ENCODE results near the gene BEND6. TPM values are rescaled to one million over a fixed set of nuclear protein-coding genes. Genes with fewer than 3 reads are reported as not detected.
"Not testable (repeated sequence)": the region's sequence is repeated elsewhere in the genome, so short reads cannot be mapped to it uniquely, and the experiment has no call there.

The BEND6 gene
- total RNA-seq, 2 donors from 2014 or later: 0.32 to 0.61 TPM

DNA sequence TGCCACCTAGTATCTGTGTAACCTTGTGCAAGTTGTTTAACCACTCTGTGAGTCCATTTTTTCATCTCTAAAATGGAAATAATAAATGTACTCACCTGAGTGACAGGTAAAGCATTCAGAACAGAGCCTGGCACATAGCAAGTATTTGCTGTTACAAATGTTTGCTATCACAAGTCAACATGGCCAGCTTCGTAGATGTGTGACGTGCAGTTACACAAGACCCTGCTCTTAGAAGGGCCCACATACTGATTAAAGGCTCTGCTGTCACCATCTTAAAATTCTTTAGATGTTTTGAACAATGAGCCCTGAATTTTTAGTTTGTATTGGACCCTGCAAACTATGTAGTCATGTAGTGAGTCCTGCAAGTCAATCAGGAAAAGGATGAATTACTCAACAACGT, 51.2 kb downstream of the BEND6 start:
- no peak for DNase-seq
- no peaks in the 10 kb centered on the region for H3K27me3 ChIP-seq
- TF ChIP-seq, protein P1, sequence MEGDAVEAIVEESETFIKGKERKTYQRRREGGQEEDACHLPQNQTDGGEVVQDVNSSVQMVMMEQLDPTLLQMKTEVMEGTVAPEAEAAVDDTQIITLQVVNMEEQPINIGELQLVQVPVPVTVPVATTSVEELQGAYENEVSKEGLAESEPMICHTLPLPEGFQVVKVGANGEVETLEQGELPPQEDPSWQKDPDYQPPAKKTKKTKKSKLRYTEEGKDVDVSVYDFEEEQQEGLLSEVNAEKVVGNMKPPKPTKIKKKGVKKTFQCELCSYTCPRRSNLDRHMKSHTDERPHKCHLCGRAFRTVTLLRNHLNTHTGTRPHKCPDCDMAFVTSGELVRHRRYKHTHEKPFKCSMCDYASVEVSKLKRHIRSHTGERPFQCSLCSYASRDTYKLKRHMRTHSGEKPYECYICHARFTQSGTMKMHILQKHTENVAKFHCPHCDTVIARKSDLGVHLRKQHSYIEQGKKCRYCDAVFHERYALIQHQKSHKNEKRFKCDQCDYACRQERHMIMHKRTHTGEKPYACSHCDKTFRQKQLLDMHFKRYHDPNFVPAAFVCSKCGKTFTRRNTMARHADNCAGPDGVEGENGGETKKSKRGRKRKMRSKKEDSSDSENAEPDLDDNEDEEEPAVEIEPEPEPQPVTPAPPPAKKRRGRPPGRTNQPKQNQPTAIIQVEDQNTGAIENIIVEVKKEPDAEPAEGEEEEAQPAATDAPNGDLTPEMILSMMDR (IDR thresholded peaks at IDR 0.05): no peak
- no peak overlapping the region for H3K9ac ChIP-seq (ENCODE audit: low read depth in 2 of 2, low read length in 2 of 2)
- intact Hi-C loops (cut with DNase I): no loop called here
- no peak overlapping the region for H3K4me3 ChIP-seq
- no peak overlapping the region for H3K27ac ChIP-seq
- no peaks in the 10 kb centered on the region for H3K36me3 ChIP-seq
- no peaks in the 10 kb centered on the region for H3K4me1 ChIP-seq
- no peaks in the 10 kb centered on the region for H3K9me3 ChIP-seq

DNA sequence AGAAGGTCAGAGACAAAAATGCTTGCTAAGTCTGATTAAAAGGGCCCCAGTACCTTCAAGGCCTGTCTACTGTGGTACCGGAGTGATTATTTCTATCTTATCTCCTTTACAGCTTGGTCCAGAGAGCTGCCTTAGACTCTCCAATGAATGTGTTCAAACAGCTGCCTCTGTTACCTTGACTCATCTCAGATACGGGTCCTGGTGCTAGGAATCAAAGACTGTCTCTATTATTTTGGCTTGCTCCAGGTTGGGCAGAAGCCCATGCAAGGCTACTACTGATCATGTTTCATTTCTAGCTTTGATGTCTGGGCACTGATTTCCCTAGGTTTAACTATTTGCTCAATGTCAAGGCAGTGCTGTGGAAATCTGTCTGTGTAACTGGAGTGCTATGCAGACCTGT, 53.2 kb downstream of the BEND6 start:
- H3K9ac ChIP-seq (ENCODE audit: low read depth in 2 of 2, low read length in 2 of 2); H3K9me3 ChIP-seq; H3K36me3 ChIP-seq; H3K27ac ChIP-seq; H3K4me3 ChIP-seq; intact Hi-C loops (cut with DNase I); H3K27me3 ChIP-seq; DNase-seq; H3K4me1 ChIP-seq: not testable (repeated sequence)

DNA sequence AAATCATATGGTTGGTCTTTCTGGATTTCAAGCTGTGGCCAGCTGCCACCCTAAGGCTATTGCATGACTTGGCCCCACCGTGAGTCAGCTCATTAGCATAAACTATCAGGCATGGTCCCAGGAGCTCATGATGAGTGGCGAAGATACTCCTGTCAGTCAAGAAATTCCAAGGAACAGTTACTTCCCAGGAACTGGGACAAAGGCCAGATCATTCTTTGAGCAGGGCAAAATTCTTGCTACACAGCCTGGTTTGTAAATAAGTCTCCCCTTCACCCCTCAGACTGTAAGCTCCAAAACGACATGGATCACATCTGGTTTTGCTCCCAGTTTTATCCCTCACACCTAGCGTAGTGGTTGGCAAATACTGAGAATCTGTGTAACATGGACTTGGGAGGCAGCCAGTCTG, 58.6 kb downstream of the BEND6 start:
- TF ChIP-seq, protein P1 (IDR thresholded peaks at IDR 0.05): no peak
- H3K27ac ChIP-seq: no peak overlapping the region
- no peaks in the 10 kb centered on the region for H3K4me1 ChIP-seq
- no peaks in the 10 kb centered on the region for H3K36me3 ChIP-seq
- H3K27me3 ChIP-seq: no peaks in the 10 kb centered on the region
- H3K9me3 ChIP-seq: no peaks in the 10 kb centered on the region
- DNase-seq: no peak
- no peak overlapping the region for H3K4me3 ChIP-seq
- no peak overlapping the region for H3K9ac ChIP-seq (ENCODE audit: low read depth in 2 of 2, low read length in 2 of 2)
- intact Hi-C loops (cut with DNase I): no loop called here

DNA sequence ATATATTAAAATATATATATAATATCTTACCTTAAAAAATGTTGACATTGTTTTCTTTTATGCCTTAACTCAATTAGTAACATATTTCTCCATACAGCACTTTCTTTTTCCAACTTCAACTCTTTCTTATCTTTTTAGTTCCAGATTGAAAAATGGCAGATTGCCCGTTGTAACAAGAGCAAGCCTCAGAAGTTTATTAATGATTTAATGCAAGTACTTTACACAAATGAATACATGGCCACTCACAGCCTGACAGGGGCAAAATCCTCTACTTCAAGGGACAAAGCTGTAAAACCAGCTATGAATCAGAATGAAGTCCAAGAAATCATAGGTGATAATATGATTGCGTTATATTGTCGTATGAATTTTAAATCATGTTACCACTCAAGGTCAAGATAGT, 62.2 kb downstream of the BEND6 start:
- no peak overlapping the region for H3K27ac ChIP-seq
- intact Hi-C loops (cut with DNase I): no loop called here
- H3K9ac ChIP-seq (ENCODE audit: low read depth in 2 of 2, low read length in 2 of 2): no peak overlapping the region

DNA sequence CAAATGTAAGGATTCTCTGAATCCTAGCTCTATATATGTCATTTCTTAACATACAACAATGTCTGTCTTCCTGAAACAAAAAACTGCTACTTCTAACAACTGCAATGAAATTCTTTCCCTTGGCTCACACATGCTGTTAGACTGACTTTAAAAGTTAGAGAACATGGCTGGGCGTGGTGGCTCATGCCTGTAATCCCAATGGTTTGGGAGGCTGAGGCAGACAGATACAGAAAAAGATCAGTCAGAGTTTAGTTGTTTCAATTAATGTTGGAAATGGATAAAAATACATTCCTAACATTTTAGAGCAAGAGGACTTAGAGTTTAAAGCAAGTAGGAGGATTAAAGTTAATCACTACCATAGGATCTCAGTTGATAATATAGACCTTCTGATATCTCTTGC, 62.9 kb downstream of the BEND6 start:
- no peaks in the 10 kb centered on the region for H3K27me3 ChIP-seq
- no peaks in the 10 kb centered on the region for H3K9me3 ChIP-seq
- H3K4me1 ChIP-seq: no peaks in the 10 kb centered on the region
- no peak overlapping the region for H3K4me3 ChIP-seq
- H3K27ac ChIP-seq: no peak overlapping the region
- H3K36me3 ChIP-seq: no peaks in the 10 kb centered on the region
- intact Hi-C loops (cut with DNase I): no loop called here
- DNase-seq: no peak
- TF ChIP-seq, protein P1 (IDR thresholded peaks at IDR 0.05): no peak
- H3K9ac ChIP-seq (ENCODE audit: low read depth in 2 of 2, low read length in 2 of 2): no peak overlapping the region

More for the DNA sequence above, 62.2 kb downstream of the BEND6 start:
- H3K9me3 ChIP-seq: no peaks in the 10 kb centered on the region
- DNase-seq: no peak
- no peaks in the 10 kb centered on the region for H3K36me3 ChIP-seq
- TF ChIP-seq, protein P1 (IDR thresholded peaks at IDR 0.05): no peak
- no peaks in the 10 kb centered on the region for H3K4me1 ChIP-seq
- no peak overlapping the region for H3K4me3 ChIP-seq
- H3K27me3 ChIP-seq: no peaks in the 10 kb centered on the region

DNA sequence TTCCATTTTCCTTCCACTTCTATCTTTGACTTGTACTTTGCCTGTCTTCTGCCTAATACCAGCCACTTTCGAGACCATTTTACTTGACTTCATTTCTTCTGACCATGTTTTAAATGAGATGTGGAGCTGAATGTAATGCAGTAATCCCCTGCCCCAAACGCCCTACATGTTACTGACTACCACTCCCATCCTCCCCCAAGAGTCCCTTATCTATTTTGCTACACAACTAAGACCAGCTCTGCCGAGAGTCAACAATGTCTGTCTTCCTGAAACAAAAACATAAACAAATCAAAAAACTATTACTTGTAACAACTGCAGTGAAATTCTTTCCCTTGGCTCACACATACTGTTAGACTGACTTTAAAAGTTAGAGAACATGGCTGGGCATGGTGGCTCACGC, 64.5 kb downstream of the BEND6 start:
- TF ChIP-seq, protein P1 (IDR thresholded peaks at IDR 0.05): no peak
- Histone ChIP-seq H3K9me3 (no peaks in the 10 kb centered on the region), H3K27ac (no peak overlapping the region), H3K9ac (ENCODE audit: low read depth in 2 of 2, low read length in 2 of 2) (no peak overlapping the region), H3K36me3 (no peaks in the 10 kb centered on the region), H3K4me3 (no peak overlapping the region), H3K4me1 (no peaks in the 10 kb centered on the region), H3K27me3 (no peaks in the 10 kb centered on the region)
- no peak for DNase-seq
- intact Hi-C loops (cut with DNase I): no loop called here

Measured in colonic mucosa (tissue), 4 donors.